Right lobe of liver (tissue), 4 donors: ENCODE data around the gene TIMP4.

Source experiments
- CTCF ChIP-seq, 4 donors: fragments of 200-600 bp in 3 of 4; fragments of 450-650 bp in 1 of 4; IDR thresholded peaks; one replicate each; pipeline versions ENCODE4 v1.5.1 to v1.8.0; 2016 to 2022; ENCODE audit warnings: antibody characterized with exemption in 4 of 4, mild to moderate bottlenecking in 2 of 4
- POLR2A ChIP-seq: fragments of 450-650 bp; IDR thresholded peaks from one replicate; pipeline ENCODE4 v1.6.1; 2017; ENCODE audit warnings: antibody characterized with exemption, mild to moderate bottlenecking
- donor health status: DM: no; HTN: no; CAD: no.
- donor health status: DM: no; HTN: no; CAD: no.
- donor health status: DM: no; HTN: yes; CAD: no.

GRCh38 chr3:12198301-12198700, 39.6 kb upstream of the TIMP4 start:
- no peak for TF ChIP-seq CTCF (IDR thresholded peaks at IDR 0.05)
- TF ChIP-seq POLR2A: no peak
